Stimulated activated CD4-positive, alpha-beta T cell treated with anti-CD3 and anti-CD28 coated beads, Interleukin-15, amount 100 ng/mL, for 48 hours (primary cell): Measurements from ENCODE around the gene KRTAP5-10.
"Not testable (repeated sequence)": the region's sequence is repeated elsewhere in the genome, so short reads cannot be mapped to it uniquely, and the experiment has no call there.

Source experiments
- DNase-seq, 2 donors: peaks; one replicate each; pipeline ENCODE4 v3.0.0-alpha.2; 2020; ENCODE audit warnings: low read depth in 2 of 2

The KRTAP5-10 gene

DNA sequence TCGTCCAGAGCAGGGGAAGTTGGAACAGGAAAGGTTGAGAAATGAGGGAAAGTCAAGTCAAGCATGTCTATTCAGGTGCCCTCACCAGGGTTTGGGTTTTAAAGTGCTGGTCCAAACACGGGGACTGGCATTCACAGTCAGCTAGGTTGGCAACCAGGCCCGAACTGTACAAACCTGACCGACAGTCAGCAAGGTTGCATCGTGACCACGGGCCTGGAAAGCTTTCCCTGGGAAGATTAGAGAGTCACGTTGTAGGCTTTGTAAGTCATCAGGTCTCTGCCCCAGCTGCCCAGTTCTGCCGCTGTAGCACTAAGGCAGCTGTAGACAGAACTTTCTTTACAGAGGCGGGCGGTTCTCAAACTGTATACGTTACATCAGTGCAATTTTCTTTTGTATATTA lies 7.4 kb downstream of the KRTAP5-10 start:
- no peak for DNase-seq

DNA sequence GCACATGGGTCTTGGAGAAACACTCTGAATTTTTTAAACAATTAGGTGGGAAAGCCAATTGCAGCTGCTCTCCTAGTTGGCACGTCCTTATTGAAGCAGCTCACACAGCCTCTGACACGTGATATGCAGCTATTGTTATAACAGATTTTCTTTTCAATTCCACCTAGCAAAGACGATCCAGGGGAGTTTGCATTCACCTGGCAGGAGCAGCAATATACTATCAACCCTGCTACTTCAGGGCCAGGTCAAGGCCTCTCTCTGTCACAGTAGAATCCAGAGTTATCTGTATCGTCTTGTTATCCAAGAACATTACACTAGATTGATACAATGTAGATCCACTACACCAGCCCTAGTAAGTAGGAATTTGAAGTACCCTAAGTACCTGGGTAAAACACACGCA lies 9.1 kb downstream of the KRTAP5-10 start:
- no peak for DNase-seq

DNA sequence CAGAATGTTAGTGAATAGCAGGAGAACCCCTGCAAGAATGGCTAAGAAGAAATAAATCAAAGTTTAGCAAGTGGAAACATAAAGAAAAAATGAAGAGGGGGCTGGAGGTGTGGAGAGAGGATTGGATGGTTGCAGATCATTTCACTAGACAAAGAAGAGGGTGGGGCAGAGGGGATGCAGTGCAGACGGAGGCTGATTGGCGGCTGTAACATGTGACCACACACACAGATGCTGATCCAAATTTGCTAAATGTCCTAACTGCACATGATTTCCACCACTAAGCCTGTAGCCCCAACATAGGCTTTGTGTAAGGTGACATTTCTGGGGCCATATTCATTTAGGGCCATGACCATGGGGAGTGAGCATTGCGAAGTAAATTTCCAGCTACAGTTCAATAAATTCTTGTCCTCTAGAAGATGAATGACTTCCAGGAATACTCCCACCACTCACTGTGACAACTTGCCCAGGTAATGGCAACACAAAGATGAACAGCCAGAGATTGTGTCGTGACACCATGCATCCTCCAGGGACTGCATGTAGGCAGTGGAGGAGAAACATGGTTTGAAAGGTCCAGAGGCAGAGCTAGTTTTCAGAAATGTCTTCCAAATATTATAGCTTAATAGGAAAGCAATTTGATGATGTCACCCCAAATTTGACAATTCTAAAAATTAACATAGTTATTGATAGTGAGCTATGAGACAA lies 10.5 kb downstream of the KRTAP5-10 start:
- DNase-seq: no peak

DNA sequence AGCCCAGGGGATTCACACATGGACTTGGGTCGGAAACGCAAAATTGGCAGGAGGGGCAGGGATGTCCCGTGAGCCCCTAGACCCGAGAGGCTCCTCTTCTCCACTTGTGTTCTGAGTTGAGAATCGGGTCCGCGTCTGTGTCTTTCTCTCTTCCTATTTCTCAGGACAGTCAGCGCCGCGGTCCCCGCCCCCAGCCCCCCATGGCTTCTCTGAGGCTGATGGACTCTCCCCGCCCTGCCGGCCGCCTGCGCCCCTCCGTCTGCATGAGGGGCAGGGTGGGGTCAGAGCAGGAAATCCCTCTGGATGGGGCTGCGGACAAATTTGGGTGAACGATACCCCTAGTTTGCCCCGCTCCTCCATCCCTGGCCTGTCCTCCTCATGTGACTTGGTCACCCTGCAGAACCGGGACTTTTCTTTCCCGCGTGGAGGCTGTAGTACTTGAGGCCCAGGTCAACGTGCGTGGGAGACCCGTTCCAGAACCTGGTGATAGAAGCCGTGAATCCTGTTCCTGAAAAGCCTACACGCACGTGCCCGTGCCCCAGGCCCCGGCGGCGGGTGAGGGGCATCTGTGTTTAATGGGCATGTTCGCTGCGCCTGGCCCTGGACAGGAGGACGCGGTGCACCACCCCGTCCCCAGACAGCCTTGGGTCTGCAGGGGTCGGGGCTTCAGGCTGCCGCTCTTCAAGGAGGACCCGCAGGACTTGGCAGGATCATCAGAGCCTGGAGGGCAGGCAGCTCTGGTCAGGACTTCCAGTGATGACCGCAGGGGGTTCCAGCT lies 11.5 kb downstream of the KRTAP5-10 start:
- DNase-seq: not testable (repeated sequence)

DNA sequence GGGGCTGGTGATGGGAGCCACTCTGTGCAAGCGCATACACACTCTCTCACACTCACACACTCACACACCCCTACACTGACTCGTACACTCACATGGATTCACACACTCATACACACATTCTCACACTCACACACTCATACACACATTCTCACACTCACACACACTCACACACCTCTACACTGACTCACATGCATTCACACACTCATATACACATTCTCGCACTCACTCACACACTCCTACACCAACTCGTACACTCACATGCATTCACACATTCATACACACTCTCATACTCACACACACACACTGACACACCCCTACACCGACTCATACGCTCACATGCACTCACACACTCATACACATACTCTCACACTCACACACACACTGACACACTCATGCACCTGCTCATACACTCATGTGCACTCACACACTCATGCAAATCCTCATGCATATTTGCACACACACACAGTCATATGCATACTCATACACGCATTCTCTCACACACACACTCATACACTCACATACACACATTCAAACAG lies 12.2 kb downstream of the KRTAP5-10 start:
- no peak for DNase-seq

DNA sequence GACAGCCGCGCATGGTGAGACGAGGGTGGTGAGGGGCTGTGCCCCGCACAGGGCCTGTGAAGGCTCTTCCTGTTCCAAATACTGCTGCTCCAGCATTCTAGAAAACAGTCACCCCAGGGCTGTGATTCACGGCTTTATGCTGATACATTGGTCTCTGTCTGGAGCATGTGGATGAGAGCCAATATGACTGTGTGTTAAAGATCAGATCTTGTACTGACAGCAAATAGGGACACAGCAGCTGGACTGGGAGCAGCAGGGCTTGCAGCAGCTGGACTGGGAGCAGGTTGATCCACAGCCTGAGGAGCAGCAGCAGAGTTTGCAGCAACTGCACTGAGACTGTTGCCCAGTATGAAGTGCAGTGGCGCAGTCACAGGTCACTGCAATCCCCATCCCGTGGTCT lies 14.2 kb downstream of the KRTAP5-10 start:
- not testable (repeated sequence) for DNase-seq

DNA sequence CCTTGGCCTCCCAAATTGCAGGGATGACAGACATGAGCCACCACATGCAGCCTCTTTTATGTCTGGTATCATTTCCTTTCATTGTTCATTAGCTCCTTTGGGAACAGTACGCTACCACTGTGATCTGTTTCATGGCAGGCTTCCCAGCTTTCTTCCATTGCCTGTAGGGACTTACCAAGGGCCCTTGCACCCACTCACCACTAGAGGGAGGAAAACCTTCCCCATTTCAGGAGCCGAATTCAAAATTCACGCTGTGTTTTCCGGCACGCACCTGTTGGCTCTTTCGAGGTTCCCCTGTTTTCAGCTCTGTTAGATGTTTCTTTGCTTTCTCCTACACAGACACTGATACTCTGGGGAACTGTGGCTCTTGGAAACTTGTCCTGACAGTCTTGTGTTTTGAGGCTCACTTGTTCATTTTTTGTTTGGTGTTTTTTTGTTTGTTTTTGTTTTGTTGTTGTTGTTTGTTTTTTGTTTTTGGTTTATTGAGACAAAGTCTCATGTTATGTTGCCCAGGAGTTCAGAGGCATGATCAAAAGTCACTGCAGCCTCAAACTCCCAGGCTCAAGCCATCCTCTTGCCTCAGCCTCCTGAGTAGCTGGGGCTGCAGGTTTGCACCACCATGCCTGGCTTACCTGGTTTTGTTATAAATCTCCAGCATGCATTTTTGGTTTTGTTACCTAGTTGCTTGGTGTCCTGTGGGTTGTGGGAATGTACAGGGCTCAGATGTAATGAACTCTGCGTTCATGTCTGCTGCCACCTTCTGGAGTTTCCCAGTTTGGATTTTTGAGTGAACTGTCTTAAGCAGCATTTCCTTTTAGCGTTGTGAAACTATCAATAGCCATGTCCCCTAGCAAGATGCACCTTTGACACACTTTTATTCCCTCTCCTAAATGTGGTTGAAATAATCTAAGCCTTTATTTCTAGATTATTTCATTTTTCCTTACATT lies 15.0 kb downstream of the KRTAP5-10 start:
- no peak for DNase-seq

DNA sequence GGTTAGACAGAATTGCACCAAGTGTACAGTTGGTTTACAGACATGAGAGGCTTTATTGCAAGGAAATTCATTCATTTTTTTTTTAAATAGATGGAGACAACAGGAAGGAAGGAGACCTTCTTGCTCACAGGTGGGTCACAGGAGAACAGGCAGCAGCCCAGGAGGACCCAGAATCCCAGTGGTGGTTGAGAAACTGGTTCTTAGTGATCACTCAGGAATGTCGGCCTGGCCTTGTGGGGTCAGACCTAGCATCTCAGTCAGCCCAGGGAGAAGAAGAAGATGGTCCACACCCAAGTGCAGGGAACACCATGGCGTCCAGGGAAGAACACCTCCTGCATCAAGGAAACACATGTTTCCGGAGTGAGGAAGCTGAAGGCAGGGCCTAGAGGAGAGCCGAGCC lies 16.5 kb downstream of the KRTAP5-10 start:
- DNase-seq: no peak

DNA sequence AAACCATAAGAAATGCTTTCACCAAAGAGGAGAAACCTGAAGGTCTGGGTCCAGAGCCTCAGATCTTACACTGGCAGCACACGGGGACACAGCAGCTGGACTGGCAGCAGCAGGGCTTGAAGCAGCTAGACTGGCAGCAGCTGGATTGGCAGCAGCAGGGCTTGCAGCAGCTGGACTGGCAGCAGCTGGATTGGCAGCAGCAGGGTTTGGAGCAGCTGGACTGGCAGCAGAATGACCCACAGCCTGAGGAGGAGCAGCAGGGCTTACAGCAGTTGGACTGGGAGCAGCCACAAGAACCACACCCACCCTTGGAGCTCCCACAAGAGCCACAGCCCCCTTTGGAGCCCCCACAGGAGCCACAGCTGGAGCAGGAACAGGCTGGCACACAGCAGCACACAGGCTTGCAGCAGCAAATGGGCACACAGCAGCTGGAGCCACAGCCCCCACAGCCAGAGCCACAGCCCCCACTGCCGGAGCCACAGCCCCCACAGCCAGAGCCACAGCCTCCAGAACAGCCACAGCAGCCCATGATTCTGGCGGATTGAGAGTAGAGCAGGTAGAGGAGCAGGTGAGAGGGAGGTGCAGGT lies 17.0 kb downstream of the KRTAP5-10 start, which contains the start of gene KRTAP5-11:
Gene KRTAP5-11, minus strand, starts transcription at position 567 of the 587 bp plus-strand sequence. Its CDS starts 38 bp downstream, at position 529.
- no peak for DNase-seq

DNA sequence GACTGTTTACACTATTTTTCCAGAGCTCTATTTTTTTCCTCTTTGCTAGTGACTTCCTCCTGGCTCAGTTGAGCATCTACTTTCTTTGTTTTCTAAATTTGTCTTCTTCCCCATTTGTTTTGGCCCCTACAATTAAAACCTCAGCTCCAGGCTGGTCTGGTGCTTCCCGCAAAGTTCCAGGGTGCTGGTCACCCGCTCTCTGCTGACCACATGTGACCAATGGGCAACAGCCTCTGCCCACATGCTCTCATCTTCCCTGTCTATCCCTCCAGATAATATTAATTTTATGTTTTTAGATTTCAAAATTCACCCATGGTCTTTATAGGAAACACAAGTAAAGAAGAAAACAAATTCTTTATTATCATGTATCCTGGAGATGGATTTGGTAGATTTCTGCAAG lies 17.6 kb downstream of the KRTAP5-10 start:
- not testable (repeated sequence) for DNase-seq

DNA sequence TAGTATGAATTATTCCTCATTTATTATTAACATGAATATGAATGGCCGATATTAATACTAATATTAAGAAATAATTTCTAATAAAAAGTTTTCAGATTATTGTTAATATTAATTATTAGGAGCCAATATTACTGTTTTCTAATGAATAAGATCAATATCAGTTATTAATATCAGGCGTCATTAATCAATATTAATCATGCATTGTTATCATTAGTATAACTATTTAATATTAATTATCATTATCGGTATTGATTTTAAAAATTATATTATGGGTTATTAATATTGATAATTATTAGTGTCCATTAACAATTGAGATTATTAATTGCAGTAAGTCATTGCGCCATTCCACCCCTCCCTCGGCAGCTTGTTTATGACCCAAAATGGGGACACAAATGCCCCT lies 20.3 kb downstream of the KRTAP5-10 start:
- not testable (repeated sequence) for DNase-seq

DNA sequence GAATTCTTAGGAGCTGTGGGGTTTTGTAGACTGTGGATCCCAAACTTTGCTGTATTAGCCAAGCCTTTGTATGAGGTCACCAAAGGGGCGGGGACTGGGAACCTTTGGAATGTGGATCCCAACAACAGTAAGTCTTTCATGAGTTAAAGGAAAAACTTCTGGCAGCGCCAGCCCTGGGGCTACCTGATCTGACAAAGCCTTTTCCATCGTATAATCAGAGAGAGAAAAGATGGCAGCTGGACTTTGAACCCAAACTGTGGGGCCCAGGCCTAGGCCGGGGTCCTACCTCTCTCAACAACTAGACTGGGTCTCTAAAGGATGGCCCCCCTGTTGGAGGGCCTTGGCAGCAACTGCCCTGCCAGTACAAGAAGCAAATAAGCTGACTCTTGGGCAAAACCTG lies 23.0 kb downstream of the KRTAP5-10 start:
- not testable (repeated sequence) for DNase-seq

DNA sequence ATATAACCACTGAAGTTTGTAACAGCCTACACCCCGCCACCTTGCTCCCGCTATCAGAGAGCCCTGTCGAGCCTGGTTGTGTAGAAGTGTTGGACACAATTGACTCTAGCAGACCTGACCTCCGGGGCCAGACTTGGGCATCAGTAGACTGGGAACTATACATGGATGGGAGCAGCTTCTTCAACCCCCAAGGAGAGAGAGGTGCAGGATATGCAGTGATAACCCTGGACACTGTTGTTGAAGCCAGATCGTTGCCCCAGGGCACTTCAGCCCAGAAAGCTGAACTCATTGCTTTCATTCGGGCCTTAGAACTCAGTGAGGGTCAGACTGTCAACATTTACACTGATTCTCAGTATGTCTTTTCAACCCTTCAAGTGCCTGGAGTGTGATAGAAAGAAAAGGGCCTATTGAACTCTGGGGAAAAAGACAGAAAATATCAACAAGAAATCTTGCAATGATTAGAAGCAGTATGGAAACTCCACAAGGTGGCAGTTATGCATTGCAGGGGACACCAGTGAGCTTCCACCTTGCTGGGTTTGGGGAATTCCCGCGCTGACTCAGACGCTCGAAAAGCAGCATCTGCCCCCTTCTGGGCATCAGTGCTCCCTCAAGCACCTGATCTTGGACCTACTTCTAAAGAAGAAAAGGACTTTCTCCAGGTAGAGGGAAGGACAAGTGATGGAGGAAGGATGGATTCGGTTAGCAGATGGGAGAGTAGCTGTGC lies 23.6 kb downstream of the KRTAP5-10 start:
- DNase-seq: peak; percentile 38 to 43

DNA sequence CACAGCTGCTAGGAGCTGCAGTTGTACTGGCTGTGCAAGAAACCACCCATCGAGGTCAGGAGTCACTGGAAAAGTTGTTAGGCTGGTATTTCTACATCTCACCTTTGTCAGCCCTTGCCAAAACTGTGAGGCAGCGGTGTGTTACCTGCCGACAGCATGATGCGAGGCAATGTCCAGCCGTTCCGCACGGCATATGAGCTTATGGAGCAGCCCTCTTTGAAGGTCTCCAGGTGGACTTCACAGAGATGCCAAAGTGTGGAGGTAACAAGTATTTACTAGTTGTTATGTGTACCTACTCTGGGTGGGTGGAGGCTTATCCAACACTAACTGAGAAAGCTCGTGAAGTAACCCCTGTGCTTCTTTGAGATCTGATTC lies 24.2 kb downstream of the KRTAP5-10 start:
- DNase-seq: not testable (repeated sequence)

DNA sequence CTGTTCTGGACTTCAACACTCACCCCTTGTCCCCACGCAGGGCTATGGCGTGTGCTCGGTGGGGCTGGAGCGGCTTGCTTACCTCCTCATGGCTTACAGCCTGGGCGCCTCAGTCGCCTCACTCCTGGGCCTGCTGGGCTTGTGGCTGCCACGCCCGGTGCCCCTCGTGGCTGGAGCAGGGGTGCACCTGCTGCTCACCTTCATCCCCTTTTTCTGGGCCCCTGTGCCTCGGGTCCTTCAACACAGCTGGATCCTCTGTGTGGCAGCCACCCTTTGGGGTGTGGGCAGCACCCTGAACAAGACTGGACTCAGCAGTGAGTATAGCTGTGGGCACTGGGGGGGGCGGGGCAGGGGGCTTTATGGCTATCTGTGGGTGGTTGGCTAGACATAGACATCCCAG lies 37.9 kb downstream of the KRTAP5-10 start:
- not testable (repeated sequence) for DNase-seq

DNA sequence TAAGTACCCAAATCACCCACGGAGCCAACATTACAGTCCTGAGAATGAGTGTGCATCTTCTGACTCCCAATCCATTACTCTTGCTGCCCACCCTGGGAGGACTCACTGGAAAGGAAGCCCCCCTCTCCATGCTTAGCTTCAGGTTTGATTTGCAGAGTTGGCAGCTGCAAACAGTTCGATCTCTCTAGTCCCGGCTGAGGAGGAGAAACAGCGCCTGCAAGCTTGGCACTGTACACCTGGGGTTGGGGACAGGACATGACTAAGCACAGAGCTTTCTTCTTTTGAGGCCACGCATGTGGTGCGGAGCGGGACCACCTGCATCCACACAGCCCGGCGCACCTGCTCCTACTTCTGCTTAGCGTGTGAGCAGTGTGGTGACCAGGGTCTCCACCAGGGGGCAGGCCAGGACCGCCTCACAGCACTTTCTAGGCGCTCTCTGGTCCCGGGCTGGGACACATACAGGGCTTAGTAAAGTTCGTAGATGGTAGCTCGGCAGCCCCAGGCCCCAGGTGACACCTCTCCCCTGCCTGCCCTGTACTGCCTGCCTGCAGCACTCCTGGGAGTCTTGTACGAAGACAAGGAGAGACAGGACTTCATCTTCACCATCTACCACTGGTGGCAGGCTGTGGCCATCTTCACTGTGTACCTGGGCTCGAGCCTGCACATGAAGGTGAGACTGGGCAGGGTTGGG lies 39.6 kb downstream of the KRTAP5-10 start:
- peak in 1 of 2 donors; percentile 11 for DNase-seq

DNA sequence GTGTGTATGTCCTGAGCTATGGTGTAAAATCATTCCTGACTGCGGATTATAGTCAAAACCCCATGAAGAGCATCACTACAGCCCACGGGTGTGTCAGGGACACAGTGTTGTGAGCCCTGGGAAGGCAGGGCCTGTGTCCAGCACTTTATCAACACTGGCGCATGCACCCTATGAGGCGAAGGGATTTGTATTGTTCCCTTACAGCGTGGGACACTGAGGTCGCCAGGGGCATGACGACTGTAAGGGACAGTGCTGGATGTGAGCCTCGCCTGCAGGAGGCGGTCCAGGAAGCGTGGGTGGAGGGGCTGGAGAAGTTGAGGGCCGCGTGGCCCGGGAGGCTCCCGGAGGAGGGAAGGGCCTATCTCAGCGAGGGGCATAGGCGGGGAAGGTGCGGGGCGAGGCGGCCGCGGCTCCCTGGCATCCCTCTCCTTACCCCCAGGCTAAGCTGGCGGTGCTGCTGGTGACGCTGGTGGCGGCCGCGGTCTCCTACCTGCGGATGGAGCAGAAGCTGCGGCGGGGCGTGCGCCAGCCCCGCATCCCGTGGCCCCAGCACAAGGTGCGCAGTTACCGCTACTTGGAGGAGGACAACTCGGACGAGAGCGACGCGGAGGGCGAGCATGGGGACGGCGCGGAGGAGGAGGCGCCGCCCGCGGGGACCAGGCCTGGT lies 41.6 kb downstream of the KRTAP5-10 start:
- DNase-seq: not testable (repeated sequence)

DNA sequence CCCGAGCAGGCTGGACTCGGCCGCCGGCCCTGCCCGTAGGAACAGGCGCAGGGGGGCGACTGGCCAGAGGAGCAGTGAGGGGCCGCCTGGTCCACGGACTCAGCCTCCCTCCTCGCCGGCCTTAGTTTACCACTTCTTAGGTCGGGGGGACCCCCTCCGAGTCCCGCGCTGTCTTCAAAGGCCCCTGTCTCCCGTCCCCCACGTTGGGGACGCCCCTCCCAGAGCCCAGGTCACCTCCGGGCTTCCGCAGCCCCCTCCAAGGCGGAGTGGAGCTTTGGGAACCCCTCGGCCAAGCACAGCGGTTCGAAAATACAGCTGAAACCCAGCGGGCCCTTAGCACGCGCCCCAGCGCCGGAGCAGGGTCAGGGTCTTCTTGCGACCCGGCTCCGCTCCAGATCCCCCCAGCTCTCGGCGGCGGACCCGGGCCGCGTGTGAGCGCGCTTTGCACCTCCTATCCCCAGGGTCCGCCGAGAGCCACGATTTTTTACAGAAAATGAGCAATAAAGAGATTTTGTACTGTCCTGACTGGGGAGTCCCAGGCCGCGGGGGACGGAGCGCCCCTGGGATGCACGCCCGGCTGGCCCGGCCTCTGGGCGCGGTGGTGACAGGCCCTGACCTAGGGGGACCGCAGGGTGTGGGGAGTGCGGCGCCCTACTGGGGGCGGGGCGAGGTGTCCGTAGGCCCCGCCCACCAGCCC lies 42.3 kb downstream of the KRTAP5-10 start:
- DNase-seq: not testable (repeated sequence)

DNA sequence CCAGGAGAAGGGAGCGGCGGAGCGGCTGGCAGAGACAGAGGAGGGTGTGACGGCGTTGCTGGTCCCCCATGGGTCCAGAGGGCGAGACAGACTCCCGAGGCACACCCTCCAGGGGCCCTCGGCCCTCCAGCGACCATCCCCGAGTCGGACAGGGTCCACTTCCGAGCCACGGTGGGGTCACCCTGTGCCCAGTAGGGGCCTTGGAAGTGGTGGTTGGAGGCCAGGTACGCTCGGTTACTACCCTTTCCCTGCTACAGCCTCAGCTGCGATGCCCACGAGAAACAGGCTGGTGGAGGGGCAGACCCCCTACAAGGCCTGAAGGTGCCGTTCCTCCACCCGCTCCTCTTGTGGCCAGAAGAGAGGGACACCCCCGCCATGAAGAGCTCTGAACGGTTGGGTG lies 42.9 kb downstream of the KRTAP5-10 start:
- not testable (repeated sequence) for DNase-seq
